HFF-Myc (cell line): ENCODE data around the gene ENAH.
"Not testable (repeated sequence)": the region's sequence is repeated elsewhere in the genome, so short reads cannot be mapped to it uniquely, and the experiment has no call there.

Experiments used
- DNase-seq: peaks from one replicate; pipeline ENCODE4 v3.0.0-alpha.2; 2011; ENCODE audit warnings: low read depth; ENCODE audit errors: extremely low read depth
- H3K4me3 ChIP-seq: replicated peaks from 2 replicates; pipeline ENCODE4 v1.5.1; 2011; ENCODE audit warnings: low read depth, mild to moderate bottlenecking, control low read depth, low read length
- TF ChIP-seq, protein P1 (sequence below): IDR thresholded peaks from 2 replicates; pipeline ENCODE4 v1.5.1; 2012; ENCODE audit warnings: mild to moderate bottlenecking, low read depth, low read length, control low read depth; ENCODE audit errors: missing control alignments

ENAH gene

GRCh38 chr1:225695578-225696337 lies 42.8 kb upstream of the ENAH start:
- H3K4me3 ChIP-seq, result no peak overlapping the region
- no peak for DNase-seq
- TF ChIP-seq, protein P1, sequence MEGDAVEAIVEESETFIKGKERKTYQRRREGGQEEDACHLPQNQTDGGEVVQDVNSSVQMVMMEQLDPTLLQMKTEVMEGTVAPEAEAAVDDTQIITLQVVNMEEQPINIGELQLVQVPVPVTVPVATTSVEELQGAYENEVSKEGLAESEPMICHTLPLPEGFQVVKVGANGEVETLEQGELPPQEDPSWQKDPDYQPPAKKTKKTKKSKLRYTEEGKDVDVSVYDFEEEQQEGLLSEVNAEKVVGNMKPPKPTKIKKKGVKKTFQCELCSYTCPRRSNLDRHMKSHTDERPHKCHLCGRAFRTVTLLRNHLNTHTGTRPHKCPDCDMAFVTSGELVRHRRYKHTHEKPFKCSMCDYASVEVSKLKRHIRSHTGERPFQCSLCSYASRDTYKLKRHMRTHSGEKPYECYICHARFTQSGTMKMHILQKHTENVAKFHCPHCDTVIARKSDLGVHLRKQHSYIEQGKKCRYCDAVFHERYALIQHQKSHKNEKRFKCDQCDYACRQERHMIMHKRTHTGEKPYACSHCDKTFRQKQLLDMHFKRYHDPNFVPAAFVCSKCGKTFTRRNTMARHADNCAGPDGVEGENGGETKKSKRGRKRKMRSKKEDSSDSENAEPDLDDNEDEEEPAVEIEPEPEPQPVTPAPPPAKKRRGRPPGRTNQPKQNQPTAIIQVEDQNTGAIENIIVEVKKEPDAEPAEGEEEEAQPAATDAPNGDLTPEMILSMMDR, result no peak

GRCh38 chr1:225694151-225694603 lies 41.3 kb upstream of the ENAH start:
- TF ChIP-seq, protein P1, result no peak
- H3K4me3 ChIP-seq, result no peak overlapping the region
- DNase-seq, result no peak

GRCh38 chr1:225693697-225694096 lies 40.8 kb upstream of the ENAH start:
- H3K4me3 ChIP-seq, DNase-seq: not testable (repeated sequence)

DNA sequence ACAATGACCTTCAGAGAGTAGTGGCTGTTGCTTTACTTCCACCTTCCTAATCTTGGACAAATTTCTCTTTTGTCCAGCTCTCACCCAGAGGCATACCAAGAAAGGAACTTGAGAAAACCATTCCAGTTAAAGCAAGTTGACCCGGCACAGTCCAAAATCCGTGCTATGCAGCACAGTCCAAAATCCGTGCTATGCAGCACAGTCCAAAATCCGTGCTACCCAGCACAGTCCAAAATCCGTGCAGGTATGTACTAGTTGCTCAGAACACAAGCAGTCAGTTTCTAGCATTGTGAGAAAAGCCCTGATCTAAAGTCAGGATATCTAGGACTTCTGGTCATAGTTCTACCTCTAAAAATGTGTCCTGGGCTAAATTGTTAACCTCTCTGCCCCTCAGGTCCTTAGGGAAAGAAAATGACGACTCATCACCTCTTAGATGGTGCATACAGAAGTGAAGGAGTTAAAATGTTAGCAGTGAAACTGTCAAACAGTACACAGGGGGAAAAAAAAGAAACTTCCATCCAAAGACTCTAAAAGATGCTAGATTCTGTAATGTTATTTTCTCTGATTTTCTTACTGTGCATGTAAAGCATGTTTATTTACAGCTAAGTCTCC lies 40.3 kb upstream of the ENAH start:
- TF ChIP-seq, protein P1, result no peak
- no peak overlapping the region for H3K4me3 ChIP-seq
- DNase-seq, result no peak

GRCh38 chr1:225692517-225692879 lies 39.6 kb upstream of the ENAH start:
- no peak overlapping the region for H3K4me3 ChIP-seq
- TF ChIP-seq, protein P1, result no peak
- DNase-seq, result no peak

DNA sequence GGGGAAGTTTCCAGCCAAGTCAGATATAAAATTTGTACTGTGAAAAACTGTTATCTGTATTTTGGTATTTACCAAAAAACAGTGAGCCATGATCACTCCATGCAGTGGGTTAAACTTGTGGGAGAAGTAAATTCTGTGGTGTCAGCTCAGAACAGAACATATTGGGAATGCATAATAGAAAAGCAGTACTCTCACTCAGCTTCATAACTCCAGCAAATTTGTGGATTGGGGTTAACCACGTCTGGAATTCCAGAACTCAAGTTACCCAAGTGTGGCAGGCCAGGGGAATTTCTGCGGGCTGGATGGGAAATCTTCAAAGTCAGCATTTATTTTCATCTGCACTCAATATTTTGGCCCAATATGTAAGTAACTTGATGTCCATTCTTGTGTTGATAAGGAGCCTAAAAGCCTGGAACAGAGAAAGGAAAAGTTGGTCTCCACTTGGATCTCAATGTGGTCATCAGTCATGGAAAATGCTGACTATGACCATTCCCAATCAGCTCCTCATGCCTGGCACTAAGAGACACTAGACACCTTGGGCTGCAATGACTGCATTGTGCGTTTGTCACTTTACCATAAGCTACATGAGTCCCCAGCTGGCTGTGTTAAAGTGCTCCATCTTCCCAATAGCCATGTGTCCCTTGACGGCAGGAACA lies 39.1 kb upstream of the ENAH start:
- TF ChIP-seq, protein P1, result no peak
- DNase-seq, result no peak
- no peak overlapping the region for H3K4me3 ChIP-seq

DNA sequence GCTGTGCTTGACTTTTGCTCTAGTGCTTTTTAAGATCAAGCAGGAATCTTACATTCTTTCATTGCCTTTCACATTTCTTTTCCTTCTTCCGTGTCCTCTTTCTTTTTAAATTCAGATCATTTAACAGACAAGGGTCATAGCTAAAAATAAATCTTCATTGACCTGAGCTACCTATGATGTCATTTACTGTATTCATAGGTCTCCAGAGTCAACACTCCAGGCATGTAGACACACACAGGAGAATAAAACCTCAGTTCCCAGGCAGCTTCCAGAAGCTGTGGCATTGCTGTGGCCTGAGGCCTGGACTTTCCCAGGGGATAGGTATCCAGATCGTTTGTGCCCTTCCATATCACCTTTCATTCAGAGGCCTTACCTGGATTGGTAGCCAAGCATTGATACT lies 38.5 kb upstream of the ENAH start:
- H3K4me3 ChIP-seq, result no peak overlapping the region
- DNase-seq, result no peak
- TF ChIP-seq, protein P1, result no peak
